ENCODE data around the gene SH3TC1.

Gene SH3TC1

GRCh38 chr4:8179771-8180170 is 19.3 kb upstream of the SH3TC1 start:
- no peak overlapping the region for H3K4me3 ChIP-seq (ENCODE audit: low read depth, low read length)

- no peak overlapping the region for H3K4me3 ChIP-seq (ENCODE audit: low read depth, low read length)
Measured at GRCh38 chr4:8180310-8181093, 18.6 kb upstream of the SH3TC1 start.

- no peak overlapping the region for H3K4me3 ChIP-seq (ENCODE audit: low read depth, low read length)
Measured at GRCh38 chr4:8181119-8181518, 18.0 kb upstream of the SH3TC1 start.

GRCh38 chr4:8181844-8182243 is 17.2 kb upstream of the SH3TC1 start:
- H3K4me3 ChIP-seq (ENCODE audit: low read depth, low read length), result no peak overlapping the region

GRCh38 chr4:8182294-8182693 is 16.8 kb upstream of the SH3TC1 start:
- H3K4me3 ChIP-seq (ENCODE audit: low read depth, low read length), result no peak overlapping the region

GRCh38 chr4:8182858-8183725 is 16.0 kb upstream of the SH3TC1 start:
- H3K4me3 ChIP-seq (ENCODE audit: low read depth, low read length), result no peak overlapping the region

- no peak overlapping the region for H3K4me3 ChIP-seq (ENCODE audit: low read depth, low read length)
Measured at GRCh38 chr4:8184061-8184460, 15.0 kb upstream of the SH3TC1 start.

GRCh38 chr4:8185295-8185694 is 13.8 kb upstream of the SH3TC1 start:
- H3K4me3 ChIP-seq (ENCODE audit: low read depth, low read length), result no peak overlapping the region

- no peak overlapping the region for H3K4me3 ChIP-seq (ENCODE audit: low read depth, low read length)
Measured at GRCh38 chr4:8185930-8186329, 13.2 kb upstream of the SH3TC1 start.

- H3K4me3 ChIP-seq (ENCODE audit: low read depth, low read length), result no peak overlapping the region
Measured at GRCh38 chr4:8188085-8188484, 11.0 kb upstream of the SH3TC1 start.

GRCh38 chr4:8188743-8189550 is 10.1 kb upstream of the SH3TC1 start:
- H3K4me3 ChIP-seq (ENCODE audit: low read depth, low read length), result no peak overlapping the region

GRCh38 chr4:8189551-8190466 is 9.3 kb upstream of the SH3TC1 start:
- no peak overlapping the region for H3K4me3 ChIP-seq (ENCODE audit: low read depth, low read length)

GRCh38 chr4:8191136-8191747 is 7.8 kb upstream of the SH3TC1 start:
- H3K4me3 ChIP-seq (ENCODE audit: low read depth, low read length), result no peak overlapping the region

- no peak overlapping the region for H3K4me3 ChIP-seq (ENCODE audit: low read depth, low read length)
Measured at GRCh38 chr4:8192748-8193738, 6.0 kb upstream of the SH3TC1 start.

GRCh38 chr4:8194306-8195242 is 4.5 kb upstream of the SH3TC1 start:
- H3K4me3 ChIP-seq (ENCODE audit: low read depth, low read length), result no peak overlapping the region

GRCh38 chr4:8195431-8195830 is 3.7 kb upstream of the SH3TC1 start:
- H3K4me3 ChIP-seq (ENCODE audit: low read depth, low read length), result no peak overlapping the region

GRCh38 chr4:8195841-8196458 is 3.1 kb upstream of the SH3TC1 start:
- H3K4me3 ChIP-seq (ENCODE audit: low read depth, low read length), result no peak overlapping the region
